GM13977 (cell line): Measurements from ENCODE around the gene TAS2R4.
A peak's percentile ranks its signal among the peaks of the same experiment; 100 is the strongest.
"Not testable (repeated sequence)": the region's sequence is repeated elsewhere in the genome, so short reads cannot be mapped to it uniquely, and the experiment has no call there.

ENCODE experiments used
- DNase-seq: peaks from one replicate; pipeline ENCODE4 v3.0.0; 2012; ENCODE audit warnings: low spot score
- CTCF ChIP-seq: IDR thresholded peaks from 2 replicates; pipeline ENCODE4 v1.5.1; 2012; ENCODE audit warnings: mild to moderate bottlenecking, control low read depth; ENCODE audit not compliant: insufficient read depth; ENCODE audit errors: extremely low read depth, missing control alignments
- in situ Hi-C: fragments of 300-500 bp; cut with MboI; formaldehyde crosslinking; loops from one replicate; pipeline ENCODE4 v1.12.0; 2022; ENCODE audit warnings: low sequenced_read_pairs, low pct_unique_long_range_greater_than_20kb, mixed read lengths, inconsistent platforms; ENCODE audit not compliant: unreplicated experiment

The TAS2R4 gene

GRCh38 chr7:141763797-141764196 lies 12.7 kb upstream of the TAS2R4 start, which contains the start of gene TAS2R3:
Gene TAS2R3 (plus strand): TSS chr7:141764097. CDS start chr7:141764159, 62 bp downstream.
- in situ Hi-C loops, result no loop called here
- no peak for DNase-seq
- no peak for TF ChIP-seq CTCF

- in situ Hi-C loops, DNase-seq: not testable (repeated sequence)
Measured at GRCh38 chr7:141770083-141770583, 6.3 kb upstream of the TAS2R4 start.

- in situ Hi-C loops, result no loop called here
- TF ChIP-seq CTCF, result peak; percentile 85
- peak; percentile 71 for DNase-seq
Measured at GRCh38 chr7:141785706-141786552, 9.5 kb downstream of the TAS2R4 start.

GRCh38 chr7:141788296-141788695 lies 11.8 kb downstream of the TAS2R4 start:
- in situ Hi-C loops, result no loop called here
- no peak for DNase-seq
- no peak for TF ChIP-seq CTCF

- in situ Hi-C loops, result no loop called here
- no peak for DNase-seq
- TF ChIP-seq CTCF, result no peak
Measured at GRCh38 chr7:141789917-141790316, 13.4 kb downstream of the TAS2R4 start, which contains the start of gene TAS2R5. Gene TAS2R5 (plus strand): TSS chr7:141790217. CDS start chr7:141790362, 145 bp downstream.

GRCh38 chr7:141792526-141792925 lies 16.1 kb downstream of the TAS2R4 start:
- no peak for DNase-seq
- in situ Hi-C loops, result no loop called here
- no peak for TF ChIP-seq CTCF

GRCh38 chr7:141820067-141820466 lies 43.6 kb downstream of the TAS2R4 start:
- no peak for DNase-seq
- no peak for TF ChIP-seq CTCF
- in situ Hi-C loops, result no loop called here

- DNase-seq, in situ Hi-C loops: not testable (repeated sequence)
Measured at GRCh38 chr7:141822432-141822831, 46.0 kb downstream of the TAS2R4 start.
